Mesenchymal stem cell (in vitro differentiated cells and primary cell): ENCODE measurements around the gene TMEM147.

ENCODE experiments used
- DNase-seq: peaks from one replicate; pipeline ENCODE4 v3.0.0-alpha.2; 2013
- H2AFZ ChIP-seq: one replicate; pipeline ENCODE4 v1.6.1; 2013; ENCODE audit warnings: low read depth, mild to moderate bottlenecking, control low read depth, inconsistent platforms, low read length, moderate library complexity
- H2AK5ac ChIP-seq: 2 replicates; pipeline ENCODE4 v1.6.1; 2013; ENCODE audit warnings: low read length, moderate library complexity, mild to moderate bottlenecking, inconsistent platforms; ENCODE audit not compliant: severe bottlenecking
- H2BK120ac ChIP-seq: one replicate; pipeline ENCODE4 v1.6.1; 2013; ENCODE audit warnings: low read depth, mild to moderate bottlenecking, inconsistent platforms, low read length, moderate library complexity
- H2BK12ac ChIP-seq, 2 experiments: one replicate each; pipeline ENCODE4 v1.6.1; 2013; ENCODE audit warnings: inconsistent platforms in 2 of 2, low read length in 2 of 2, mild to moderate bottlenecking in 2 of 2, moderate library complexity in 2 of 2, control low read depth in 1 of 2
- H2BK15ac ChIP-seq: one replicate; pipeline ENCODE4 v1.6.1; 2013; ENCODE audit warnings: mild to moderate bottlenecking, low read depth, inconsistent platforms; ENCODE audit not compliant: poor library complexity, severe bottlenecking
- H2BK5ac ChIP-seq: 2 replicates; pipeline ENCODE4 v1.6.1; 2013; ENCODE audit warnings: low read depth, mild to moderate bottlenecking, low read length, control low read depth, inconsistent platforms; ENCODE audit not compliant: poor library complexity, severe bottlenecking
- H3K14ac ChIP-seq, 2 experiments: one replicate each; pipeline ENCODE4 v1.6.1; 2013; ENCODE audit warnings: inconsistent platforms in 2 of 2, low read length in 2 of 2, control low read depth in 1 of 2, mild to moderate bottlenecking in 1 of 2, moderate library complexity in 1 of 2
- H3K18ac ChIP-seq, 2 experiments: one replicate each; pipeline ENCODE4 v1.6.1; 2013; ENCODE audit warnings: inconsistent platforms in 2 of 2, low read length in 2 of 2, control low read depth in 1 of 2, low read depth in 1 of 2, mild to moderate bottlenecking in 1 of 2
- H3K23ac ChIP-seq, 2 experiments: one replicate each; pipeline ENCODE4 v1.6.1; 2013; ENCODE audit warnings: inconsistent platforms in 2 of 2, low read length in 2 of 2, mild to moderate bottlenecking in 2 of 2, moderate library complexity in 2 of 2, control low read depth in 1 of 2
- H3K27ac ChIP-seq: 2 replicates; pipeline ENCODE4 v1.5.1; 2013; ENCODE audit warnings: mild to moderate bottlenecking, moderate library complexity, low read length, control low read depth, inconsistent platforms; ENCODE audit not compliant: poor library complexity, severe bottlenecking
- H3K27me3 ChIP-seq, 2 experiments: 2 replicates each; pipeline versions ENCODE4 v1.6.1 to v1.7.0; 2013; ENCODE audit warnings: low read length in 2 of 2, mild to moderate bottlenecking in 2 of 2, moderate library complexity in 2 of 2, control low read depth in 1 of 2, inconsistent platforms in 1 of 2; ENCODE audit not compliant: control insufficient read depth in 1 of 2, insufficient read depth in 1 of 2
- H3K36me3 ChIP-seq, 2 experiments: 2 replicates each; pipeline versions ENCODE4 v1.6.1 to v1.7.0; 2013; ENCODE audit warnings: low read length in 2 of 2, control low read depth in 1 of 2, inconsistent platforms in 1 of 2, low read depth in 1 of 2, mild to moderate bottlenecking in 1 of 2; ENCODE audit not compliant: insufficient read depth in 2 of 2, control insufficient read depth in 1 of 2
- H3K4ac ChIP-seq, 2 experiments: one replicate each; pipeline ENCODE4 v1.6.1; 2013; ENCODE audit warnings: inconsistent platforms in 2 of 2, low read length in 2 of 2, mild to moderate bottlenecking in 2 of 2, moderate library complexity in 2 of 2, control low read depth in 1 of 2, low read depth in 1 of 2
- H3K4me1 ChIP-seq: 2 replicates; pipeline ENCODE4 v1.6.1; 2013; ENCODE audit warnings: low read depth, low read length, control low read depth; ENCODE audit not compliant: control insufficient read depth, insufficient read depth
- H3K4me2 ChIP-seq: 2 replicates; pipeline ENCODE4 v1.6.1; 2013; ENCODE audit warnings: low read length, mild to moderate bottlenecking, inconsistent platforms; ENCODE audit not compliant: poor library complexity, severe bottlenecking
- H3K4me3 ChIP-seq, 2 experiments: 2 replicates each; pipeline versions ENCODE4 v1.5.1 to v1.7.0; 2013; ENCODE audit warnings: low read length in 2 of 2, mild to moderate bottlenecking in 2 of 2, control low read depth in 1 of 2, low read depth in 1 of 2; ENCODE audit not compliant: insufficient read depth in 1 of 2
- H3K79me1 ChIP-seq: replicated peaks from 2 replicates; pipeline ENCODE4 v1.6.1; 2013; ENCODE audit warnings: mild to moderate bottlenecking, control low read depth, low read length, inconsistent platforms; ENCODE audit not compliant: poor library complexity, severe bottlenecking
- H3K9ac ChIP-seq: 2 replicates; pipeline ENCODE4 v1.7.0; 2013; ENCODE audit warnings: mild to moderate bottlenecking, low read length, moderate library complexity
- H3K9me3 ChIP-seq: 2 replicates; pipeline ENCODE4 v1.7.0; 2013; ENCODE audit warnings: mild to moderate bottlenecking, low read length; ENCODE audit not compliant: control insufficient read depth
- H4K8ac ChIP-seq: one replicate; pipeline ENCODE4 v1.6.1; 2013; ENCODE audit warnings: inconsistent platforms, mild to moderate bottlenecking, low read length, moderate library complexity
- H4K91ac ChIP-seq: one replicate; pipeline ENCODE4 v1.6.1; 2013; ENCODE audit warnings: mild to moderate bottlenecking, low read length, inconsistent platforms
- WGBS: methylation state at CpG from one replicate; pipeline ENCODE4 v1.1.7; 2013; ENCODE audit warnings: mixed read lengths; 5-methylcytosine and 5-hydroxymethylcytosine counted together

The TMEM147 gene

DNA sequence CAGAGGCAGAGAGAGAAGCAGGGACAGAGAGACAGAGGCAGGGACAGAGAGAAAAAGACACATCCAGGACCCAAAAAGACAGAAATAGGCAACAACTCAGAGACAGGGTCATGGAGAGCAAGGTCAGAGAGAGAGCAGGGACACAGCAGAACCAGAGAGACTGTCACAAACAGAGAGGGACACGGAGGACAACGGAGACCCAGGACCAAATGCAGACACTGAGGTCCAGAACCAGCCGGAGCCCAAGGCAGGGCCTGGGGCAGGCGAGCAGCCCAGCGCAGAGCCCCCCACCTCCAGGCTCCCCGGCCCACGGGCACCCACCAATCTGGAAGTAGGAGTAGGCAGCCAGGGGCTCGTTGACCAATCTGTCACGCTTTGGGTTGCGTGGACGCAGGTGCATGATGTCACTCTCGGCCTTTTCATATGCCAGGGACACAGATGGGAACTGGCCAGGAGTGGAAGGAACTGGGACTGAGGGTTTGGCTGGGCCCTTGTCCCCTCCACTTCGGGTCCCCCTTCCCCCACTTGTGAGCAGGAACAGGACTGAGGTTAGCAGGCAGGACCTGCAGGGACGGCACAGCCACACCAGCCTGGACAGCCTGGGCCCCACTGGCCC, 8.1 kb downstream of the TMEM147 start:
- H3K4me3 ChIP-seq: no peak overlapping the region
- no peak overlapping the region for H2BK12ac ChIP-seq
- no peak overlapping the region for H3K27ac ChIP-seq
- H2BK120ac ChIP-seq: no peak overlapping the region
- H4K8ac ChIP-seq: no peak overlapping the region
- 73% methylated on average over 9 of the region's 14 CpGs for WGBS
- H3K4me2 ChIP-seq: no peak overlapping the region
- H2BK5ac ChIP-seq: no peak overlapping the region
- H4K91ac ChIP-seq: peak overlapping the region; percentile 20
- H3K9ac ChIP-seq: no peak overlapping the region
- no peak overlapping the region for H2AK5ac ChIP-seq
- no peak overlapping the region for H3K14ac ChIP-seq
- H3K4ac ChIP-seq: no peak overlapping the region
- no peak overlapping the region for H2AFZ ChIP-seq
- H3K36me3 ChIP-seq: peaks cover 8 to 18% of the 10 kb centered on the region in 2 experiments
- H3K23ac ChIP-seq: no peak overlapping the region
- peaks cover 8% of the 10 kb centered on the region for H3K79me1 ChIP-seq
- peak overlapping the region; percentile 20 for H2BK15ac ChIP-seq
- H3K27me3 ChIP-seq: peaks cover 9 to 55% of the 10 kb centered on the region in 2 experiments
- H3K9me3 ChIP-seq: no peaks in the 10 kb centered on the region
- peaks cover 13% of the 10 kb centered on the region for H3K4me1 ChIP-seq
- no peak overlapping the region for H3K18ac ChIP-seq
- no peak for DNase-seq

DNA sequence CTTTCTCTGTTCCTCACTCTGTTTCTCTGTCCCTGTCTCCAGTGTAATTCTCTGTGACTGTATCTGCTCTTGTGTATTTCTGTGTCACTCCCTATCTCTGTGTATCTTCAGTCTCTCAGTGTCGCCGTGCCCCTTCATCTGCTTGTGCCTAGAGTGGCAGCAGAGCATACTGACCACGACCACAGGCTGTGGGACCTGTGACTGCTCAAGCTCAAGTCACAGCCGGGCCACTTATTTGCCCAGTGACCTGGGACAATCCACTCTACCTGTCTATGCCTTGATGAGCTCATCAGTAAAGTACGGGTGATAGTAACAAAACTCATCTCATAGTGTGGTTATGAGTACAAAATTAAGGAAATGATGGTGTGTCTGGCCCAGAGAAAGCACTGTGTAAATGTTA, 8.7 kb downstream of the TMEM147 start:
- no peak overlapping the region for H3K27ac ChIP-seq

DNA sequence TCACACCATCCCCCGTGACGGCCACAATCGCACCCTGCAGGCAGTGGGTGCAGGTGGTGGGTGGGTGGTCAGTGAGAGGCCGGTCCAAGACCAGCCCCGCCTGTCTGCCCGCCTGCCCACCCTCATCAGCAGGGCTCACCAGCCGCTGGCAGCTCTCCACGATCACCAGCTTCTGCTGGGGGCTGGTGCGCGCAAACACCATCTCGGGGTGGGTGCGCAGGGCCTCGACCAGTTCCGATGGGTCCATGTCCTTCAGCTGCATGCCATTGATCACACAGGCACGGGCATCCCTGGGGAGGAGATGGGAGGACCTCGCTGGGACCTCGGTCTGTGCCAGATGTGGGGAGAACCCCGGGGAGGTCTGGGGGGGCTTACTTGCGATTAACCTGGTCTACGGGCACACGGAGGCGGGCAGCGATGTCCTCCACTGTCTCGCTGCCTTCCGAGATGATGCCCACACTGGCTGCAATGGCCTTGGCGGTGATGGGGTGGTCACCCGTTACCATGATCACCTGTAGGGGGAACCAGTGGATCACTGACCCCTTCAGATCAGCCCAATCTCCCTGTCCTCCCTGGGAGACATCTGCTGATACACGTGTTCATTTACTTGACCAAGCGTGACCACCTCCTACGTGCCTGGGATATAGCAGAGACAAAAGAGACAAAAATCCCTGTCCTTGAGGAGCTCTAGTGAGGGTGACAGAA, 10.0 kb downstream of the TMEM147 start:
- Histone ChIP-seq H3K9ac (no peak overlapping the region), H3K4ac (no peak overlapping the region), H2AFZ (no peak overlapping the region), H3K23ac (no peak overlapping the region), H3K4me2 (no peak overlapping the region), H3K14ac (no peak overlapping the region), H4K91ac (no peak overlapping the region), H2AK5ac (no peak overlapping the region), H4K8ac (no peak overlapping the region), H3K9me3 (no peaks in the 10 kb centered on the region), H2BK15ac (no peak overlapping the region), H3K27me3 (peaks cover 27 to 73% of the 10 kb centered on the region in 2 experiments), H2BK12ac (no peak overlapping the region), H3K4me3 (peak overlapping the region in 1 of 2 experiments; percentile 28), H3K79me1 (no peaks in the 10 kb centered on the region), H3K36me3 (peaks cover 6 to 12% of the 10 kb centered on the region in 2 experiments), H3K27ac (no peak overlapping the region), H3K4me1 (peaks cover 14% of the 10 kb centered on the region), H2BK120ac (no peak overlapping the region), H2BK5ac (no peak overlapping the region), H3K18ac (no peak overlapping the region)
- DNase-seq: peak; percentile 24
- 70% methylated on average over 30 of the region's 30 CpGs for WGBS

More for the DNA sequence above, 8.7 kb downstream of the TMEM147 start:
- DNase-seq: no peak
- H4K8ac ChIP-seq: no peak overlapping the region
- H2BK15ac ChIP-seq: no peak overlapping the region
- H3K23ac ChIP-seq: no peak overlapping the region
- H3K79me1 ChIP-seq: peaks cover 2% of the 10 kb centered on the region
- H3K4me2 ChIP-seq: no peak overlapping the region
- peaks cover 15 to 60% of the 10 kb centered on the region in 2 experiments for H3K27me3 ChIP-seq
- H3K4me3 ChIP-seq: no peak overlapping the region
- H3K9me3 ChIP-seq: no peaks in the 10 kb centered on the region
- no peak overlapping the region for H2BK5ac ChIP-seq
- peaks cover 14% of the 10 kb centered on the region for H3K4me1 ChIP-seq
- H2BK12ac ChIP-seq: no peak overlapping the region
- no peak overlapping the region for H2AFZ ChIP-seq
- H3K36me3 ChIP-seq: peaks cover 6 to 18% of the 10 kb centered on the region in 2 experiments
- no peak overlapping the region for H4K91ac ChIP-seq
- no peak overlapping the region for H3K4ac ChIP-seq
- H3K14ac ChIP-seq: no peak overlapping the region
- no peak overlapping the region for H2AK5ac ChIP-seq
- H3K9ac ChIP-seq: no peak overlapping the region
- no peak overlapping the region for H3K18ac ChIP-seq
- 70% methylated on average over 5 of the region's 5 CpGs for WGBS
- H2BK120ac ChIP-seq: no peak overlapping the region

DNA sequence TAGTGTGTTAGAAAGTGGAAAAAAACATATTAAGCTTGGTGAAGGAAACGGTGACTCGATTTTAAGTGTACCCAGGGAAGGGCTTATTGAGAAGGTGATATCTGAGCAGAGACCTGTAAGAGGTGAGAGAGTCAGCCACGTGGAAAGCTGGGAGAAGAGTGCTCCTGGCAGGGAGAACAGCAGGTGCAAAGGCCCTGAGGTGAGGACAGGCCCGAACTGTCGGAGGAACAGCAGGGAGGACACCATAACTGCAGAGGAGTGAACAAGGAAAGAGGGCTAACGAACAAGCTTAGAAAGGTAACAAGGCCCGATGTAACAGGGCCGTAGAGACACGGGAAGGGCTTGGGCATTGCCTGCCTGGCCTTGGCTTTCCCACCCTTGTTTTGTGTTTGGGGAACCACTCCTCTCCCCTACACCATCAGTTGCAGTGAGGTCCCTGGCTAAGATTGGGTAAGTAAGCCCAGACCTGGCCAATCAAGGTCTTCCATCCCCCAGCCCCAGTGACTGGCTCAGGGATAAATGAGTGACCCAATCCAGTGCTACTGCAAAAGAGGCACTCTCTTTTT, 10.7 kb downstream of the TMEM147 start:
- no peak overlapping the region for H3K4me2 ChIP-seq
- no peaks in the 10 kb centered on the region for H3K79me1 ChIP-seq
- no peak for DNase-seq
- 84% methylated on average over 9 of the region's 9 CpGs for WGBS
- H3K9ac ChIP-seq: no peak overlapping the region
- H2AFZ ChIP-seq: no peak overlapping the region
- no peak overlapping the region for H3K4me3 ChIP-seq
- peaks cover 27 to 79% of the 10 kb centered on the region in 2 experiments for H3K27me3 ChIP-seq
- peaks cover 3 to 5% of the 10 kb centered on the region in 2 experiments for H3K36me3 ChIP-seq
- no peak overlapping the region for H4K8ac ChIP-seq
- H3K4me1 ChIP-seq: peaks cover 14% of the 10 kb centered on the region
- H2BK15ac ChIP-seq: no peak overlapping the region
- H2AK5ac ChIP-seq: no peak overlapping the region
- no peak overlapping the region for H2BK120ac ChIP-seq
- no peak overlapping the region for H3K27ac ChIP-seq
- H3K23ac ChIP-seq: no peak overlapping the region
- no peak overlapping the region for H3K4ac ChIP-seq
- H2BK5ac ChIP-seq: no peak overlapping the region
- no peak overlapping the region for H3K18ac ChIP-seq
- H4K91ac ChIP-seq: no peak overlapping the region
- no peaks in the 10 kb centered on the region for H3K9me3 ChIP-seq
- H2BK12ac ChIP-seq: no peak overlapping the region
- no peak overlapping the region for H3K14ac ChIP-seq
